ENCODE results near the gene SERINC5.

DNA sequence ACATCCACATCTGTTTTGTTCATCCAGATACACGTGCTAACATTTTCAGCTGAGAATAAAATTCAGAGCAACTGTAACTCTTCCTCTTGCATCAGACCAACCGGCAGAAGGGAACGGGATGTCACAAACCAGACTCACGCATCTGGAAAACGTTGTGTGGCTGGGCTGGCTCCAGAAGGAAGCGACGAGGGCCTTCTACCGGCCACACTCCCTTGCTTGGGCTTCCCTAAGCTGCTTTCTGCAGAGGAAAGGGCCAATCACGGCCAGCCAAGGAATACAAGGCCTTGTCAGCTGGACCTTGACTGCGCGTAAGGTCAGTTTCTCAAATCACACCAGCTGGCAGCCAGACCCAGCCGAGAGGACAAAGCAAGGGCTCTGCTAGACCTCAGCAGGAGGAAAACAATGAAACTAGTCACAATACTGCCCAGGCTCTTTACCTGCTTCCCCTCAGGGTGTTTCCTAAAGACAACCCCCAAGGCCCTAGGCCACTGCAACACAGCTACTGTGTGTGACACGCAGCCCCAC lies 114.6 kb downstream of the SERINC5 start:
- TF ChIP-seq, protein P1, sequence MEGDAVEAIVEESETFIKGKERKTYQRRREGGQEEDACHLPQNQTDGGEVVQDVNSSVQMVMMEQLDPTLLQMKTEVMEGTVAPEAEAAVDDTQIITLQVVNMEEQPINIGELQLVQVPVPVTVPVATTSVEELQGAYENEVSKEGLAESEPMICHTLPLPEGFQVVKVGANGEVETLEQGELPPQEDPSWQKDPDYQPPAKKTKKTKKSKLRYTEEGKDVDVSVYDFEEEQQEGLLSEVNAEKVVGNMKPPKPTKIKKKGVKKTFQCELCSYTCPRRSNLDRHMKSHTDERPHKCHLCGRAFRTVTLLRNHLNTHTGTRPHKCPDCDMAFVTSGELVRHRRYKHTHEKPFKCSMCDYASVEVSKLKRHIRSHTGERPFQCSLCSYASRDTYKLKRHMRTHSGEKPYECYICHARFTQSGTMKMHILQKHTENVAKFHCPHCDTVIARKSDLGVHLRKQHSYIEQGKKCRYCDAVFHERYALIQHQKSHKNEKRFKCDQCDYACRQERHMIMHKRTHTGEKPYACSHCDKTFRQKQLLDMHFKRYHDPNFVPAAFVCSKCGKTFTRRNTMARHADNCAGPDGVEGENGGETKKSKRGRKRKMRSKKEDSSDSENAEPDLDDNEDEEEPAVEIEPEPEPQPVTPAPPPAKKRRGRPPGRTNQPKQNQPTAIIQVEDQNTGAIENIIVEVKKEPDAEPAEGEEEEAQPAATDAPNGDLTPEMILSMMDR (IDR thresholded peaks at IDR 0.05): no peak
- no peak for TF ChIP-seq POLR2A (IDR thresholded peaks at IDR 0.05)

Data from gastroesophageal sphincter (tissue), 3 donors.